Karpas-422 (cell line): Measurements from ENCODE around the gene PLXNA4. TPM values are rescaled to one million over a fixed set of nuclear protein-coding genes. Genes with fewer than 3 reads are reported as not detected.

Experiments used
- DNase-seq: peaks from one replicate; pipeline ENCODE4 v3.0.0-alpha.2; 2015
- H2AFZ ChIP-seq: fragments of 200-600 bp; sonication (generic); 2 replicates; pipeline ENCODE4 v1.6.1; 2014; ENCODE audit warnings: antibody characterized with exemption, low read length, mixed read lengths
- H3K27ac ChIP-seq: fragments of 200-600 bp; sonication (generic); 2 replicates; pipeline ENCODE4 v1.5.1; 2014; ENCODE audit warnings: mild to moderate bottlenecking, low read length, moderate library complexity
- H3K27me3 ChIP-seq: fragments of 200-600 bp; sonication (generic); 2 replicates; pipeline ENCODE4 v1.6.1; 2014; ENCODE audit warnings: low read length, mixed read lengths
- H3K36me3 ChIP-seq: fragments of 200-600 bp; sonication (generic); 2 replicates; pipeline ENCODE4 v1.6.1; 2014; ENCODE audit warnings: low read length, mixed read lengths; ENCODE audit not compliant: insufficient read depth
- H3K4me1 ChIP-seq: fragments of 200-600 bp; sonication (generic); 2 replicates; pipeline ENCODE4 v1.6.1; 2014; ENCODE audit warnings: mild to moderate bottlenecking, low read length, mixed read lengths
- H3K4me2 ChIP-seq: fragments of 200-600 bp; sonication (generic); 2 replicates; pipeline ENCODE4 v1.6.1; 2014; ENCODE audit warnings: low read length, low read depth, mild to moderate bottlenecking; ENCODE audit not compliant: poor library complexity, severe bottlenecking
- H3K4me3 ChIP-seq: fragments of 200-600 bp; sonication (generic); 2 replicates; pipeline ENCODE4 v1.5.1; 2014; ENCODE audit warnings: mild to moderate bottlenecking, antibody characterized with exemption, low read length, mixed read lengths
- H3K79me2 ChIP-seq: fragments of 200-600 bp; sonication (generic); 2 replicates; pipeline ENCODE4 v1.6.1; 2014; ENCODE audit warnings: mild to moderate bottlenecking, low read length, mixed read lengths
- H3K9ac ChIP-seq: fragments of 200-600 bp; sonication (generic); 2 replicates; pipeline ENCODE4 v1.6.0; 2014; ENCODE audit warnings: low read length
- H3K9me2 ChIP-seq: fragments of 200-600 bp; sonication (generic), shearing (Covaris generic); replicated peaks from 2 replicates; pipeline ENCODE4 v1.6.0; 2014; ENCODE audit warnings: mild to moderate bottlenecking, low read length, moderate library complexity; ENCODE audit not compliant: insufficient read depth
- H3K9me3 ChIP-seq: fragments of 300-700, 200-600 bp; sonication (generic); 2 replicates; pipeline ENCODE4 v1.6.1; 2014; ENCODE audit warnings: low read length, mixed read lengths
- H4K20me1 ChIP-seq: fragments of 200-600 bp; sonication (generic); 2 replicates; pipeline ENCODE4 v1.6.1; 2014; ENCODE audit warnings: mild to moderate bottlenecking, antibody characterized with exemption, low read length, low read depth; ENCODE audit not compliant: insufficient read depth
- total RNA-seq: library from RNA; depleted of rRNA; stranded (reverse); fragments of >200 nt; shearing (Covaris generic); gene quantifications from 2 replicates; pipeline ENCODE4 v1.2.3, GENCODE V29; 2014; ENCODE audit warnings: low replicate concordance

PLXNA4 gene
- total RNA-seq, 1 experiment from 2014 or later, result 0.48 TPM

GRCh38 chr7:132203021-132203420 lies 373.2 kb downstream of the PLXNA4 start:
- H3K36me3 ChIP-seq, result no peaks in the 10 kb centered on the region
- H3K27me3 ChIP-seq, result no peaks in the 10 kb centered on the region
- H3K4me1 ChIP-seq, result no peaks in the 10 kb centered on the region
- H3K9me3 ChIP-seq, result no peaks in the 10 kb centered on the region
- DNase-seq, result no peak
- H3K79me2 ChIP-seq, result no peaks in the 10 kb centered on the region
- H4K20me1 ChIP-seq, result no peaks in the 10 kb centered on the region
- no peak overlapping the region for H3K4me3 ChIP-seq
- no peak overlapping the region for H2AFZ ChIP-seq
- no peaks in the 10 kb centered on the region for H3K9me2 ChIP-seq
- no peak overlapping the region for H3K9ac ChIP-seq
- no peak overlapping the region for H3K27ac ChIP-seq
- no peak overlapping the region for H3K4me2 ChIP-seq

- no peak overlapping the region for H3K9ac ChIP-seq
- H3K4me3 ChIP-seq, result no peak overlapping the region
- H3K27me3 ChIP-seq, result no peaks in the 10 kb centered on the region
- no peaks in the 10 kb centered on the region for H4K20me1 ChIP-seq
- no peak overlapping the region for H2AFZ ChIP-seq
- H3K79me2 ChIP-seq, result no peaks in the 10 kb centered on the region
- H3K4me1 ChIP-seq, result no peaks in the 10 kb centered on the region
- H3K9me2 ChIP-seq, result no peaks in the 10 kb centered on the region
- no peak overlapping the region for H3K27ac ChIP-seq
- no peak overlapping the region for H3K4me2 ChIP-seq
- H3K36me3 ChIP-seq, result no peaks in the 10 kb centered on the region
- H3K9me3 ChIP-seq, result no peaks in the 10 kb centered on the region
- no peak for DNase-seq
Observed at GRCh38 chr7:132202541-132202940, 373.7 kb downstream of the PLXNA4 start.

- no peaks in the 10 kb centered on the region for H3K9me3 ChIP-seq
- H2AFZ ChIP-seq, result no peak overlapping the region
- H3K4me2 ChIP-seq, result no peak overlapping the region
- no peaks in the 10 kb centered on the region for H3K36me3 ChIP-seq
- no peak overlapping the region for H3K27ac ChIP-seq
- H3K4me3 ChIP-seq, result no peak overlapping the region
- H3K9me2 ChIP-seq, result no peaks in the 10 kb centered on the region
- no peak for DNase-seq
- no peak overlapping the region for H3K9ac ChIP-seq
- no peaks in the 10 kb centered on the region for H4K20me1 ChIP-seq
- no peaks in the 10 kb centered on the region for H3K79me2 ChIP-seq
- no peaks in the 10 kb centered on the region; the same call in 1 of the 2 replicates for H3K27me3 ChIP-seq
- H3K4me1 ChIP-seq, result no peaks in the 10 kb centered on the region
Observed at GRCh38 chr7:132200141-132200540, 376.1 kb downstream of the PLXNA4 start.

GRCh38 chr7:132199626-132200025 lies 376.6 kb downstream of the PLXNA4 start:
- no peaks in the 10 kb centered on the region for H3K79me2 ChIP-seq

GRCh38 chr7:132197772-132198171 lies 378.5 kb downstream of the PLXNA4 start:
- DNase-seq, result no peak
- Histone ChIP-seq H3K79me2 (no peaks in the 10 kb centered on the region), H4K20me1 (no peaks in the 10 kb centered on the region), H3K4me3 (no peak overlapping the region), H3K27ac (no peak overlapping the region), H3K9me3 (no peaks in the 10 kb centered on the region), H2AFZ (no peak overlapping the region), H3K4me1 (no peaks in the 10 kb centered on the region), H3K36me3 (no peaks in the 10 kb centered on the region), H3K9ac (no peak overlapping the region), H3K27me3 (no peaks in the 10 kb centered on the region; the same call in 1 of the 2 replicates), H3K4me2 (no peak overlapping the region), H3K9me2 (no peaks in the 10 kb centered on the region)

More at GRCh38 chr7:132199626-132200025, 376.6 kb downstream of the PLXNA4 start:
- Histone ChIP-seq H3K27me3 (no peaks in the 10 kb centered on the region; the same call in 1 of the 2 replicates), H3K9me3 (no peaks in the 10 kb centered on the region), H2AFZ (no peak overlapping the region), H3K9me2 (no peaks in the 10 kb centered on the region), H4K20me1 (no peaks in the 10 kb centered on the region), H3K36me3 (no peaks in the 10 kb centered on the region), H3K9ac (no peak overlapping the region), H3K27ac (no peak overlapping the region), H3K4me1 (no peaks in the 10 kb centered on the region), H3K4me3 (no peak overlapping the region), H3K4me2 (no peak overlapping the region)
- DNase-seq, result no peak

- no peak overlapping the region for H3K4me3 ChIP-seq
- H3K4me1 ChIP-seq, result no peaks in the 10 kb centered on the region
- no peaks in the 10 kb centered on the region for H3K9me2 ChIP-seq
- no peak overlapping the region for H3K4me2 ChIP-seq
- no peaks in the 10 kb centered on the region for H3K36me3 ChIP-seq
- H2AFZ ChIP-seq, result no peak overlapping the region
- no peaks in the 10 kb centered on the region for H3K9me3 ChIP-seq
- no peaks in the 10 kb centered on the region for H3K79me2 ChIP-seq
- no peak overlapping the region for H3K9ac ChIP-seq
- H4K20me1 ChIP-seq, result no peaks in the 10 kb centered on the region
- no peaks in the 10 kb centered on the region; the same call in 1 of the 2 replicates for H3K27me3 ChIP-seq
- H3K27ac ChIP-seq, result no peak overlapping the region
- no peak for DNase-seq
Observed at GRCh38 chr7:132193898-132194297, 382.4 kb downstream of the PLXNA4 start.

- Histone ChIP-seq H2AFZ (no peak overlapping the region), H3K27ac (no peak overlapping the region), H3K4me1 (no peaks in the 10 kb centered on the region), H3K27me3 (no peaks in the 10 kb centered on the region; the same call in 1 of the 2 replicates), H3K36me3 (no peaks in the 10 kb centered on the region), H4K20me1 (no peaks in the 10 kb centered on the region), H3K4me2 (no peak overlapping the region), H3K9ac (no peak overlapping the region), H3K9me3 (no peaks in the 10 kb centered on the region), H3K4me3 (no peak overlapping the region), H3K9me2 (no peaks in the 10 kb centered on the region), H3K79me2 (no peaks in the 10 kb centered on the region)
- no peak for DNase-seq
Observed at GRCh38 chr7:132192809-132193208, 383.5 kb downstream of the PLXNA4 start.

- H3K9me3 ChIP-seq, result 0 out of 2 replicates have a peak, but pooled peaks cover 4% of the 10 kb centered on the region
- no peak overlapping the region for H3K4me3 ChIP-seq
- no peak overlapping the region for H3K27ac ChIP-seq
- no peaks in the 10 kb centered on the region for H3K4me1 ChIP-seq
- H3K79me2 ChIP-seq, result no peaks in the 10 kb centered on the region
- no peaks in the 10 kb centered on the region for H4K20me1 ChIP-seq
- H3K27me3 ChIP-seq, result peaks cover 4% of the 10 kb centered on the region
- no peak for DNase-seq
- no peaks in the 10 kb centered on the region for H3K36me3 ChIP-seq
- H3K9me2 ChIP-seq, result no peaks in the 10 kb centered on the region
- no peak overlapping the region for H3K9ac ChIP-seq
- H3K4me2 ChIP-seq, result no peak overlapping the region
- no peak overlapping the region for H2AFZ ChIP-seq
Observed at GRCh38 chr7:132191418-132191817, 384.9 kb downstream of the PLXNA4 start.

- Histone ChIP-seq H3K36me3 (no peaks in the 10 kb centered on the region), H3K79me2 (no peaks in the 10 kb centered on the region), H3K4me1 (no peaks in the 10 kb centered on the region), H3K27me3 (peaks cover 4% of the 10 kb centered on the region), H3K9ac (no peak overlapping the region), H3K4me2 (no peak overlapping the region), H3K9me3 (0 out of 2 replicates have a peak, but pooled peaks cover 4% of the 10 kb centered on the region), H4K20me1 (no peaks in the 10 kb centered on the region), H3K9me2 (no peaks in the 10 kb centered on the region), H3K4me3 (no peak overlapping the region), H2AFZ (no peak overlapping the region), H3K27ac (no peak overlapping the region)
- DNase-seq, result no peak
Observed at GRCh38 chr7:132190683-132191082, 385.6 kb downstream of the PLXNA4 start.
